Activated CD8-positive, alpha-beta memory T cell treated with anti-CD3 and anti-CD28 coated beads, Interleukin-2, amount 50 U/mL, for 1 hour (primary cell): Measurements from ENCODE around the gene ARX.

Experiments
- DNase-seq: peaks from one replicate; pipeline ENCODE4 v3.0.0-alpha.2; 2020; ENCODE audit errors: extremely low read depth

Gene ARX

GRCh38 chrX:25015486-25016360 lies at the start of gene ARX:
ARX (minus strand) TSS chrX:25015965; CDS start chrX:25015737, 228 bp downstream.
- DNase-seq = no peak

DNA sequence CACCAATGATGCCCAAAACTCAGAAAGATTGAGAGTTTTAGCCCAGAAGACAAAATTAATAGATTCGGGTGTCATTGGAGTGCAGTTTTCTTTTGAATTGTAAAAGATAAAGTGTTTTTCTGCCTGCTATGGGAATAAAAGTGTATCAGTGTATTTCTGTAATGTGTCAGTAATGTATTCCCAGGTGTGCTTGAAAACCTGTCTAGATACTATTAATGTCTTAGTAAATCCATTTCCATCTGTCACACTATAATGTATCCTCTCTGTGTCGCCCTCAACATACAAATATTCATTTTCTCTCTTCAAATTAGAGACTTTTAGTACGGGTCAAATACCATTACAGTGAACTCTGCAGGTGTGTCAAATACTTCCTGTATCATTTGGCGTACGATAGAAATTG lies 43.5 kb upstream of the ARX start:
- no peak for DNase-seq

- DNase-seq = no peak
Measured at GRCh38 chrX:25052798-25053534, 37.2 kb upstream of the ARX start.

DNA sequence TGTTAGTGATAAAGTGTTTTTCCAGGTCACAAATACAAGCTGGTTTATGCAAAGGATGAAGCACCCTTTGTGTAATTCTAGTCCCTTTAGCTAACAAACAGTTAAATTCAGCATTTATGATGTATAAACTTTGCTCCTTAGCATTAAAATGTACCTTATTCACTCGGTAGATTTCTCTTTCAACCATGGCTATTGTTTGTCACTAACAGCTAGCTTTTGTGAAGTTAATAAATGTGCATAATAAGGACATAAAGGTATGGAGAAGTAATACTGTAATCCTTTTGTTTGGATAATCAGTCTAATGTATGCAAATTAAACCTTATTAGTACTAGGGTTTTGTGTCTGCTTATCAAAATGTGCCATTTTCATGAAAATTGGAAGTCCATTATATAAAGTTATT lies 34.2 kb upstream of the ARX start:
- no peak for DNase-seq

GRCh38 chrX:25049357-25049756 lies 33.6 kb upstream of the ARX start:
- DNase-seq = no peak

- DNase-seq = no peak
Measured at GRCh38 chrX:25048178-25048577, 32.4 kb upstream of the ARX start.

DNA sequence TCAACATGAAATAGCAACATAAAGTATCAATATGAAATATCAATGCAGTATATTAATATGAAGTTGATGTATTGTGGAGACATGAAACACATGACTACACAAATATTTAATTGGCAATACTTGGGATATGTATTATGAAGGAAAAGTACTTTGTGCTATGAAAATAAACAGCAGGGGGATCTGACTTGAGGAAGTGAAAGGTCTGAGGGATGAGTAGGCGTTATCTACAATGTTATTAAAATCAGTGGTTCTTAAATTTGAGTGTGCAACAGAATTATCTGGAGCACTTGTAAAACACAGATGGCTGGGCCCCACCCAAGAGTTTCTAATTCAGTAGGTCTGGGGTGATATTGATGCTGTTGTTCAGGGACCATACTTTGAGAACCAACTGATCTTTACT lies 27.4 kb upstream of the ARX start:
- no peak for DNase-seq

GRCh38 chrX:25039036-25039435 lies 23.3 kb upstream of the ARX start:
- DNase-seq = no peak

DNA sequence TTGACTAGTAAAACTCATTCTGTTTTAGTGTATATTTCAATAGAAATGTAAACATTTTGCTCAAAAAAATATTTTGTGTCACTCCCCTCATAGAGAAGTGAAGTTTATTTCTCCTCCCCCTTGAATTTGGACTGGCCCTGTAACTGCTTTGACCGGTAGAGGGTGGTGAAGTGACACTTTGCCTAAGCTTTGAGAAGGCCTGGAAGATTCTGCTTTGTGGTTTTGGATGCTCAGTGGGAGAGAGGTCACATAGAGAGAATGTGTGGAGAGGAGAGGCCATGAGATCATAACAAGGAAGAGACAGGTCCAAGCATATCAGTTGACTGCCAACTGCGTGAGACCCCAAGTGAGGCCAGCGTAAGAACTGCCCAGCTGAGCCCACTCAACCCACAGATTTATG lies 19.1 kb upstream of the ARX start:
- no peak for DNase-seq

DNA sequence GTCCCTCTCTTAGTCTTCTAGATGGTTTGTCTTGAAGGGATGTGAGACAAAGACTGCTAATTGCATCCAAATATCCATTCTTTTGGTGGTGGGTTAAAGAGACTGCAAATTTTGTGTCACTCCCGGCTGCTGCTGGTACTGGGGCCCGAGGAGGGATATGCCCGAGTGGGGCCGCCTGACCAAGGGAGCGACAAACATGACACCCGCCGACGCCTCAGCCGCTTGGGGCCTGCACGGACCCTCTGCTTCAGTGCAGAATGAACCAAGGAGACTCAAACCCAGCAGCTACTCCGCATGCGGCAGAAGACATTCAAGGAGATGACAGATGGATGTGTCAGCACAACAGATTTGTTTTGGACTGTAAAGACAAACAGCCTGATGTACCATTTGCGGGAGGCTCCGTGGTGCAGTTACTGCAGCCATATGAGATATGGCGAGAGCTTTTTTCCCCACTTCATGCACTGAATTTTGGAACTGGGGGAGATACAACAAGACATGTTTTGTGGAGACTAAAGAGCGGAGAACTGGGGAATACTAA lies 13.6 kb upstream of the ARX start:
- DNase-seq = no peak

DNA sequence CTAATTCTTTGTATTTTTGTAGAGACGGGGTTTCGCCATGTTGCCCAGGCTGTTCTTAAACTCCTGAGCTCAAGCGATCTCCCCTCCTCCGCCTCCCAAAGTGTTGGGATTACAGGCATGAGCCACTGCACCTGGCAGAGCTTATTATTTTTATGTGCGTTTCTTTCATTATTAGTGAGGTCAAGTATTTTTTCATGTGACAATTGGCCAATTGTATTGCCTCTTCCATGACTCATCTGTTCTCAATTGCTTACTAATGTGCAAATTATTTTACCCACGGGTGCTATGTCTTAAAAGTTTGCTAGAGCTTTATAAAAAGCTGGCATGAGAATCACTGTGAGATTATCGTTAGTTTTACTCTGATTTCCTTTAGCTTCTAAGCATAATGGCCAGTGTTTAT lies 13.0 kb upstream of the ARX start:
- DNase-seq = no peak

- no peak for DNase-seq
Measured at GRCh38 chrX:25026576-25026975, 10.8 kb upstream of the ARX start.

- DNase-seq = no peak
Measured at GRCh38 chrX:25025615-25026014, 9.8 kb upstream of the ARX start.

DNA sequence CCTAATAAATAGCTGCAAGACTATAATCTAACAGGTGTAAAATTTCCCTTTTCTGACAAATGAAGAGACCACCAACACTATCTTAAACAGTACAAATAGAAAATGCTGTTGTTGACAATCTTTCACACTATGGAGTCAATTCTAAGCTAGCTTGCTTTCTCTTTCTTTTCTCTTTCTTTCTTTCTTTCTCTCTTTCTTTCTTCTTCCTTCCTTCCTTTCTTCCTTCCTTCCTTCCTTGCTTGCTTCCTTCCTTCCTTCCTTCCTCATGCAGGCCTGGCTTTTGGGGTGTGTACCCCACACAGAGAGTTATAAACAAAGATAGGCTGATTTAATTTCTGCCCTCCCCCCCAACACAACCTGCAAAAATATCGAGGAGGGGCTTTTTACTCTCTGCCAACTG lies 8.1 kb upstream of the ARX start:
- DNase-seq = no peak

DNA sequence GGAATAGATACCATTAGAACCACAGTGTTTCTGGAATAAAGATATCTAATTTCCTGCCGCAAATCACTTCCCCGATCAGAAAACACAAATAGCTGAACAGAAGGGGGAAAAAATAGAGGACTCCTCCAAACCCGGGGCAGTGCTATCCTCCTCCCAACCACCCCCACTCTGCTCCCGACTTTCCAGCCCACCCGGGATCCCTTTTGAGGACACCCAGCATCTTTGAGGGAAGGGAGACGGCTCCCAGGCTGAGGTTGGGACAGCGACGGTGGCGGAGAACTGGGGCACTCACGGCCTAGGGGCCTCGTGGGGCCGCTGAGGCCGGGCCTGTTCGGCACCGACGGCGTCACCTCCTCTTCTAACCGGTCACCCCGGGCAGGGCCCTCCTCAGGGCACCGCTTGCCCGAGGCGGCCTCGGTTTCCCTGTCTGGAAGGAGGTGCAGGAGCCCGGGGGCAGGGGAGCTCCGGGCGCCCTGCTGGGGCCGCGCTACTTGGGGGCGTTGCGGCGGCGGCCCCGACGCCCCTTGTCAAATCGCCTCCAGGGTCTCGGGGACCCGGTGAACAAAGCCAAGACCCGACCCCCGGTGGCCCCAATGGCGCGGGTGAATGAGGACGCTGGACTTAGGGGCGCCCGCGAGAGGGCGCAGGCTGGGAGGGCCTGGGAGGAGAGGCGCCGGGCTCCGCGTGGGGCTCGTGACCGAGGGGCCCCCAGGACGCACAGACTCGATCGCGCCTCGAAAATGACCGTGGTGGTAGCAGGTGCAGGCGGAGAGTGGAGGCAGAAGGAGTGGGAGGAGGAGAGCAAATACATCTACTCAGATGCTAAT lies 6.9 kb upstream of the ARX start:
- DNase-seq = no peak

GRCh38 chrX:25020905-25021449 lies 5.2 kb upstream of the ARX start:
- DNase-seq = no peak

- no peak for DNase-seq
Measured at GRCh38 chrX:25020391-25020904, 4.7 kb upstream of the ARX start.

GRCh38 chrX:25019707-25020390 lies 4.1 kb upstream of the ARX start:
- no peak for DNase-seq

DNA sequence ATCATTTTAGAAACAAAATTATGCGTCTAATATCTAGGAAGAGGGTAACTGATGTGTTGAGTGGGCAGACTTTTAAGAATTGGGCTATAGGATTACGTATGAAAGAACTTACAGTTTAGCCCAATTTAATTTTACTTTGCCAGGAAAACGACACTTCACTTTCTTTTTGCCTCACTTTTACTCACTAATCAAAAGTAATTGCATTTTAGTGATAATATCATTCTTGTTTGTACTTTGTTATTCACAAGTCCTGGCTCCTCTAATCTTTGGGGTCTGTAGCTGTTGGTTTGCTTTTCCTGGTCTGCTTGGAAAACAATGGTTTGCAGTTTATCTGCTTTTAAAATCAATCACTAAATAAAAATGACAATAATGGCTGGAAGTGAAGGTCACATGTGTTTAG lies 2.9 kb upstream of the ARX start:
- no peak for DNase-seq

DNA sequence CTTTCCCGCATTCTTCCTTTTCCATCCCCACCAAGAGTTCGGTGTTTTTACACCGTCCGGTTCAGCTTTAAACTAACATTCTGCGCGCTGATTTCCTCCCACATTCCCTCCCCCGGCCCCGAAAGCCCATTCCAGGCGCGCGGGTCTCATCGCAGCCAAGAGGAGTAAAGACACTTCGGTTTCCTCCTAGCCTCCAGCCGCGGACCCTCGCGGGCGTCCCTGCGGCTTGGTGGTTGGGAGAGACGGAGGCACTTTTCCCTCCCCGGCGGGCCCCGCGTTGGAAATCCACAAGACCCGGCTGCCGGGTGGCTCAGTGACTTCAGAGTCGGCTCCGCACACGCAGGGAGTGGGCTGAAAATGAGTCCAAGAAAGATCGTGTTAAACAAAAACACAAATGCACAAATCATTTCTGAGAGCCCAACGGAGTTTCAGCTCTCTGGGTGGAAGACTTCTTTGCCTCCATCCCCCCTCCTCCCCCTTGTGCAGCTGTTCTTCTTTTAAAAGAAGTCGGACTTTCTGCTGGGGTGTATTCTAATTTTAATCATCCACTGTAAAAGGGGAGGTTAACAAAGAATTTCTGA lies 2.0 kb upstream of the ARX start:
- no peak for DNase-seq
